GM19238 (cell line): Measurements from ENCODE around the gene TAF1.
A peak's percentile ranks its signal among the peaks of the same experiment; 100 is the strongest.
"Not testable (repeated sequence)": the region's sequence is repeated elsewhere in the genome, so short reads cannot be mapped to it uniquely, and the experiment has no call there.

ENCODE experiments used
- DNase-seq: peaks from one replicate; pipeline ENCODE4 v3.0.0; 2011; ENCODE audit warnings: low spot score; ENCODE audit not compliant: insufficient read length

The TAF1 gene

GRCh38 chrX:71365875-71366673 is at the start of gene TAF1:
Gene TAF1 (plus strand): TSS chrX:71366357. CDS start chrX:71366375, 18 bp downstream.
- DNase-seq: peak; percentile 62

GRCh38 chrX:71316959-71317358 is 49.2 kb upstream of the TAF1 start:
- not testable (repeated sequence) for DNase-seq

GRCh38 chrX:71320126-71320525 is 46.0 kb upstream of the TAF1 start:
- no peak for DNase-seq

- no peak for DNase-seq
Observed at GRCh38 chrX:71321731-71322130, 44.4 kb upstream of the TAF1 start.

- DNase-seq: not testable (repeated sequence)
Observed at GRCh38 chrX:71324452-71324851, 41.7 kb upstream of the TAF1 start.

- DNase-seq: no peak
Observed at GRCh38 chrX:71326394-71326793, 39.8 kb upstream of the TAF1 start.

- not testable (repeated sequence) for DNase-seq
Observed at GRCh38 chrX:71349151-71349665, 16.9 kb upstream of the TAF1 start.

- not testable (repeated sequence) for DNase-seq
Observed at GRCh38 chrX:71349867-71350266, 16.3 kb upstream of the TAF1 start.

GRCh38 chrX:71352439-71352838 is 13.7 kb upstream of the TAF1 start:
- DNase-seq: not testable (repeated sequence)

GRCh38 chrX:71364221-71364620 is 1.9 kb upstream of the TAF1 start:
- DNase-seq: no peak

GRCh38 chrX:71365356-71365874 is 742 bp upstream of the TAF1 start:
- DNase-seq: no peak

- DNase-seq: peak; percentile 4
Observed at GRCh38 chrX:71366674-71367256, 608 bp downstream of the TAF1 start.

GRCh38 chrX:71367396-71367795 is 1.2 kb downstream of the TAF1 start:
- DNase-seq: no peak

GRCh38 chrX:71372388-71372787 is 6.2 kb downstream of the TAF1 start:
- no peak for DNase-seq

- DNase-seq: no peak
Observed at GRCh38 chrX:71378732-71379131, 12.6 kb downstream of the TAF1 start.

- DNase-seq: not testable (repeated sequence)
Observed at GRCh38 chrX:71391725-71392124, 25.6 kb downstream of the TAF1 start.

GRCh38 chrX:71393919-71394318 is 27.8 kb downstream of the TAF1 start:
- DNase-seq: no peak

- no peak for DNase-seq
Observed at GRCh38 chrX:71396576-71396975, 30.4 kb downstream of the TAF1 start.

GRCh38 chrX:71400710-71401109 is 34.6 kb downstream of the TAF1 start:
- DNase-seq: no peak

- not testable (repeated sequence) for DNase-seq
Observed at GRCh38 chrX:71416260-71416659, 50.1 kb downstream of the TAF1 start.

- DNase-seq: no peak
Observed at GRCh38 chrX:71420686-71421085, 54.5 kb downstream of the TAF1 start.

- DNase-seq: no peak
Observed at GRCh38 chrX:71432733-71433132, 66.6 kb downstream of the TAF1 start.
